Hepatic stellate cell (primary cell): ENCODE data around the gene UGT1A7.
"Not testable (repeated sequence)": the region's sequence is repeated elsewhere in the genome, so short reads cannot be mapped to it uniquely, and the experiment has no call there.

Experiments used
- DNase-seq: peaks from one replicate; pipeline ENCODE4 v3.0.0; 2011; ENCODE audit warnings: low spot score

Gene UGT1A7

DNA sequence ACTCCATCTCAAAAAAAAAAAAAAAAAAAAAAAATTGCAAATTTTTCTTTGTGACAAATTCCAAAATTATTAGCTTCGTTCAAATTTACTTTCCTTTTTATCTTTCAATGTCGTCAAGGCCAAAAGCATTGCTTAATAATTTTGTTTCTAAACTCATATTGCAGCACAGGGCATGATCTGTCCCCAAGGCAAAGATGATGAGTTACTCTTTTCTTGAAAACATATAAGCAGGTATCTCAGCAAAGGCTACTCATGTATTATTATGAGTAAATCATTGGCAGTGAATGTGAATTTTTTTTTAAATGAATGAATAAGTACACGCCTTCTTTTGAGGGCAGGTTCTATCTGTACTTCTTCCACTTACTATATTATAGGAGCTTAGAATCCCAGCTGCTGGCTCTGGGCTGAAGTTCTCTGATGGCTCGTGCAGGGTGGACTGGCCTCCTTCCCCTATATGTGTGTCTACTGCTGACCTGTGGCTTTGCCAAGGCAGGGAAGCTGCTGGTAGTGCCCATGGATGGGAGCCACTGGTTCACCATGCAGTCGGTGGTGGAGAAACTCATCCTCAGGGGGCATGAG is at the start of gene UGT1A7:
UGT1A7 (plus strand) TSS at position 381 of the 579 bp plus-strand sequence; CDS start at position 418, 37 bp downstream.
- DNase-seq = no peak

- not testable (repeated sequence) for DNase-seq
These were observed 45.4 kb upstream of the UGT1A7 start, which contains the start of gene UGT1A10 for GRCh38 chr2:233636306-233636705. Gene UGT1A10 (plus strand): TSS chr2:233636448. CDS start chr2:233636523, 75 bp downstream.

- no peak for DNase-seq
These were observed 42.9 kb upstream of the UGT1A7 start for GRCh38 chr2:233638836-233639235.

GRCh38 chr2:233639860-233640259 is 41.8 kb upstream of the UGT1A7 start:
- DNase-seq = no peak

DNA sequence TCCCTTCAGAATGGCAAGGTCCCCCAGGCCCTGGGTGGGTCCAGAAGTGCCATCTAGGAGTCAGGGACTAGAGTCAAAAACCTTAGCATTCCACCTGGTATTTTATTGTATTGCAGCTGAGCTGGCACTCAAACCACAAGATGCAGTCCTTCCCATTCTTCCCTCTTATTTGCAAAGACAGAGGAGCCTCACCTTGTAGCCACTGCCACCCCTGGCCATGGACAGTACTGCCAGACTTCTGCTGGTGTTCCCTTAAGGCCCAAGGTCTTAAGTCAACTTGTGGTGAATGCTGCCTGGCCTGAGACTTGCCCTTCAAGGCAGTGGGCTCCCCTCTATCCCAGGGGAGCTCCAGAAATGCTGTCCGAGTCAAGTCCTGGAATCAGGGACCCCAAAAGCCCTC is 38.6 kb upstream of the UGT1A7 start:
- no peak for DNase-seq

- DNase-seq = not testable (repeated sequence)
These were observed 35.7 kb upstream of the UGT1A7 start for GRCh38 chr2:233646033-233646432.

- DNase-seq = no peak
These were observed 30.7 kb upstream of the UGT1A7 start for GRCh38 chr2:233650981-233651380.

DNA sequence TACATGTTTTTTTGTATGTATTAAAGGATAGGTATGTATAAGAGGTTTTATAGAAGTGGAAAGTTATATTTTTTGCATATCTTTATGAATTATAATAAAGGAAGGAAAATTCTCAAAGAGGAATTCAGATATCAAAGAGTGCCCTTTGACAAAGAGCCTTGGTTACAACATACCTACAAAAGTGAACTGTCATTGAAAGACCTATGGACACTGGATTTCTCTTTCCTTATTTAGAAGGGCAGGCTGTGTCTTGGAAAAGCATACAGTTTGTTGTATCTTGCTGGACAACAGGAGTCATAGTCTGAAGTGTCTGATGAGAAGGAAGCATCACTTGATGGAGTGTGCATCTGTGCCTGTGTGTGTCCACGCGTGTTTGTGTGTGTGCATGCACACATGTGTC is 30.3 kb upstream of the UGT1A7 start:
- no peak for DNase-seq

- DNase-seq = no peak
These were observed 27.2 kb upstream of the UGT1A7 start for GRCh38 chr2:233654501-233654900.

DNA sequence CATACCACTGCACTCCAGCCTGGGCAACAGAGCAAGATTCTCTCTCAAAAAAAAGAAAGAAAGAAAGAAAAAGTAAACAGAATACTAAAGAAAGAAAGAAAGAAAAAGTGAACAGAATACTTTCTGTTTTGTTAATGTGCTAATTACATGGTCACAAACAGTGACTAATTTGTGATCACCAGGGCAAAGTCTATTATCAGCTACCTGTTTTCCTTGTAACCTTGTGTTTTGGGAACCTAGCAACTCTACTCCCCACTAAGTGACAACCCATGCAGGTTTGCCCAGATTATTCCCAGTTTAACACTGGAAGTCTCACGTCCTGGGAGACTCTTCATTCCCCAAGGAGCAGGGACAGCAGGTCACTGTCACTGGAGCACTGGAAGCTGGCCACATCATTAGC is 26.7 kb upstream of the UGT1A7 start:
- no peak for DNase-seq

DNA sequence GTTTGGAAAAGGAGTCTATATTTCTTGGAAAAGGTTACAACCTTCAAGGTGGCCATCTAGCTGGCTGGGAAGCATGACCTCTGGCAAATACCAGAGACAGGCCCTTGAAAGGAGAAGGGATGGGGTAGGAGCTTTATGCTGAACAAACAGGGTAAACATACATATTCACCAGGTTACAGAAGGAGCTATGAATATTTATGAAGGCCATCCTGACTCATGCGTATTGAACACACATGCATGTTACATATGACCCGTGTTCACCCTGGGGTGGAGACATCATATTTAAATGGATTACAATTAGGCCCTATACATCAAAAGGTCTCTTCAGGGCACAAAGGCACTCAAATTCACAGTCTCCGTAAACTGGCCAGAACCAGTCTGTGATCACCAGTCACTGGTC is 25.8 kb upstream of the UGT1A7 start:
- DNase-seq = not testable (repeated sequence)

DNA sequence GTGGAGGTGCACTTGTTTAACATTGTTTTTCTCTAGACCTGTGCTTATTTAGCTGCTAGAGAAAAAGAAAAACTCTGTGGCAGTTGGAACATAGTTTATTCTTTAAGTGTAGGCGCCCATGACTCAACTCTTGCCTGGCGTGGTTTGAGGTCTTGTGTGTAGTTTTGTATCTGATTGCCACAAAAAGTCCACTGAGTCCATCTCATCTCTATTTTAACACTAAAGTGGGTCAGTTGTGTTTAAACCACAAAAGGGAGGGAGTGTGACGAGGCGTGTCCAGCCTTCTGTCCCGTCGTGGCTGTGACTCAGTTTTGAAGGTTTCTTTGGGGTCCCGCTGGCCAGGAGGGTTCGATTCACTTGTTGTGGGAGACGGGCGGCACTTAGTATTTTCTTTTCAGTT is 25.3 kb upstream of the UGT1A7 start:
- no peak for DNase-seq

DNA sequence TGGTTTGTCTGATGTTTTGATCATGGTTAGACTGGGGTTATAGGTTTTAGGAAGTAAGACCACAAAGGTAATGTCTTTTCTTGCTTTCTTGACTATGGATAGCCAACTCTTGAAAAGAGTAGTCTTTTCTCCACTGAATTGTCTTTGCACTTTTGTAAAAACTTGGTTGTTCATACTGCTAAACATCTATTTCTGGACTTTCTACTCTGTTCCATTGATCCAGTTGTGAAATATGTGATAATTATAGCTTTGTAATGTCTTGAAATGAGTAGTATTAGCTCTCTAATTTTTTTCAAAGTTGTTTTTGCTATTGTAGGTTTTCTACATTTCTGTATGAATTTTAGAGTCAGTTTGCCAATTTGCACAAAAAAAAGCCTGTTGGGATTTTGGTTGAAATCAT is 23.1 kb upstream of the UGT1A7 start:
- DNase-seq = no peak

GRCh38 chr2:233663911-233664310 is 17.8 kb upstream of the UGT1A7 start:
- DNase-seq = no peak

DNA sequence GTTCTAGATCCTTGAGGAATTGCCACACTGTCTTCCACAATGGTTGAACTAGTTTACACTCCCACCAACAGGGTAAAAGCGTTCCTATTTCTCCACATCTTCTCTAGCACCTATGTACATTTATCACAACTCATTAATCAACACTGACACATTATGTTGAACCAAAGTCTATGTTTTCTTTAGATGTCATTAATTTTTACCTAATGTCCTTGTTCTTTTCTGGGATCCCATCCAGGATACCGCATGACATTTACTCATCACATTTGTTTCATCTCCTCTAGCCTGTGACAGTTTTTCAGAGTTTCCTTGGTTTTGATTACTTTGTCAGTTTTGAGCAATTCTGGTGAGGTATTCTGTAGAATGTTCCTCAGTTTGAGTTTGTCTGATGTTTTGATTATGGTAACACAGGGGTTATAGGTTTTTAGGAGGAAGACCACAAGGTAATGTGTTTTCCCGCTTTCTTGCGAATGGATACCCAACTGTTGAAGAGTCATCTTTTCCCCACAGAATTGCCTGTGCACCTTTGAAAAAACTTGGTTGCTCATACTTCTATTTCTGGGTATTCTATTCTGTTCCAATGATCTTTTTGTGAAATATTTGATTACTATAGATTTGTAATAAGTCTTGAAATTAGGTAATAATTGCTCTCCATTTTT is 13.0 kb upstream of the UGT1A7 start:
- DNase-seq = no peak

GRCh38 chr2:233671290-233672161 is 10.2 kb upstream of the UGT1A7 start, which contains the start of gene UGT1A9:
Gene UGT1A9 (plus strand): TSS chr2:233671898. CDS start chr2:233671935, 37 bp downstream.
- no peak for DNase-seq

DNA sequence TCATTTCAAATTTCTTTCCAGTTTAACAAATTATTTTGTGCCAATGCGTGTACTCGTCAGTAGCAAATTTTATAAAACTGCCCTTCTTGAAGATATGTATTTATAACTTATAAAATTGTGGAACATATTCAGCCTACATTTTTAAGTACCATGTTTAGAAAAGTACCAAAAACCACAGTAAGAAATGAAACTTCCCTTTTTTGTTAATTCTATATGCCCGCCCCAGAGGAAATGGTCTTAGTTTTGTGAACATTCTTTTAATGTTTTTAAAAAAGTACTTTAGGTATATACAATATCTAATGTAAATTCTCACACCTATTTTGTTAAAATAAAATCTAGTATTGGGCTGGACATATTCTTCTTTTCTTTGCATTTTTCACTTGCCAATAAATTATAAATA is 8.8 kb upstream of the UGT1A7 start:
- DNase-seq = no peak

DNA sequence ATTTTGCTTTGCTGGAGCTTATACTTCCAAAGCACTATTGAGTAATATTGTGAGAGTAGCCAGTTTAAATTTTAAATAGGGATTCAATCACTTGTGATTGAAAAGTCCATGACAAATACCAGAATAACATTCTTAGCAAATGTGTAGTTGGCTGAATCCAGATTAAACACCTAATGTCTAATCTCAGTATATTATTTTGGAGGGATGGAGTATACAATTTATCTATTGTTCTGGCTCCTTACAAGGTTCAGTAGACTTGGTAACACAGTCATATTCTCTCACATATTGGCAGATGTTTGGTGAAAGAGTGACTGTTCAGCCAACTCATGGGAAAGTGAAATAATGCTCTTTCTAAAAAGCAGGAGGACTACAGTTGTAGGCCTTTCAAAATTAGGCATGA is 7.8 kb upstream of the UGT1A7 start:
- DNase-seq = no peak

DNA sequence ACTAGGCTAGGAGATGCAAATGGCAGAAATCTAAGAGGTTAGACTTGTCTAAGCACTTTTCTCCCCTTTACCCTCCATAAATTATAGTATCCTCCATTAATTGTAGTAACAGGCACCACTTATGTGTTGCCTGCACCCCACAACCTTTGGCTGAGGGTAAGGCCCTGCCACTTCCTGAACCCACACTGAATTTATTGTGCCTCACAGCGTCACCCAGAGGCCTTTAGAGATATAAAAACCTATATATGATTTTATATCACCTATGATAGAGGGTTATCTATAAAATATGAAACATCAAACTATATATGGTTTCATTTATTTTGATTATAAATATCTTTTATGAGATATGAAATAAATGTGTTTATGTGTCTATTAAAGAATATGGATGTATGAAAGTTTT is 7.4 kb upstream of the UGT1A7 start:
- no peak for DNase-seq

DNA sequence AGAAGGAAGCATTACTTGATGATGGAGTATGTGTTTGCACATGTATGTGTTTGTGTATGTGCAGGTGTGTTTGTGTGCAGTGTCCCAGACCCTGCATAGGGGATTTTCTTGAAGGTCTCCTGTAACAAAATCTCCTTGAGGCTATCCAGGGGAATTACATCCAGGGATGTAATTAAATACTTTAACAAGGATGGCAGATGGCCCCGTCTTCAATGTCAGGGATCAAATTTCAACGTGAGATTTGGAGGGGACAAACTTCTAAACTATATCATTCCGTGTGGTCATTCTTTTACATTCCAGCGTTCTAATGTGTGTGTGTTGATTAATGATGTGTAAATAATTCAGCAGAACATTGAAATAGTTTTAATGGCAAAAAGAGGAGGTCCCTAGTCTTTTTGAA is 6.7 kb upstream of the UGT1A7 start:
- no peak for DNase-seq

- no peak for DNase-seq
These were observed 5.7 kb upstream of the UGT1A7 start for GRCh38 chr2:233676046-233676445.

- no peak for DNase-seq
These were observed 2.5 kb upstream of the UGT1A7 start for GRCh38 chr2:233679196-233679595.
